GM18511 (cell line): ENCODE results near the gene BANK1.
"Not testable (repeated sequence)": the region's sequence is repeated elsewhere in the genome, so short reads cannot be mapped to it uniquely, and the experiment has no call there.

Experiments
- ATAC-seq: cut with Tn5 transposase; IDR thresholded peaks from one replicate; pipeline ENCODE4 v1.9.1; 2021; ENCODE audit warnings: mild to moderate bottlenecking, moderate library complexity; ENCODE audit not compliant: unreplicated experiment

BANK1 gene

DNA sequence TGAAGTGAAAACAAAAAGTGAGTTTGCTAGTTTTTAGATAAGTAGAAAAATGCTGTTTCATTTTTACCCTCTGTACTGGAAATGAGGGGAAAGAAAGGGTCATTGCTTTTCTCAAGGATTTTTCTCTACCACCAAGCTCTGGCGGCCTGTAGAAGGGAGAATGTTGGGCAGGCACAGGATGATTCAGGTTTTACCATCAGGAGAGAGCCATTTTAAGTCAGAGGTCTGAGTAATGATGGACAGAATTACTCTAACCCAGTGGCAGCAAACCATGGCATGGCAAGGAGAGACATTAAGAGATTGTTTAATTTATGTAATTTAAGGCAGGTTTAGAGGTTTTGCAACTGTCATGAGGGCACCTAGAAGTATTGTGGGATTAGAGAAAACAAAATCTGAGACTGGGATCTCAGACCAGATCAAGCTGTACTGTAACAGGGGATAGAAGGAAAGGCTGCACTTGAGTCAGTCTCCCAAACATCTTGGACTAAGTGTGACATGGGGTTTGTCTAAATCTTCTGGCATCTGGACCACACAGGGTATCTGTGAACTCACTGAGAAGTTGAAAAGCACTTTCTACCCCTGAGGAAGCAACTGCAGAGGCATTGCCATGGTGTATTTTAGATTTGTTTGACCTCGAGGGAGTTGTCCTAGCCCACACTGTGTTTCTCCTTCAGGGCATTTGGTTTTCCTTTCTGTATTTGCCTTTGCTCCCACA is 81.6 kb downstream of the BANK1 start:
- no peak for ATAC-seq

GRCh38 chr4:101885574-101885973 is 95.0 kb downstream of the BANK1 start:
- ATAC-seq = no peak

GRCh38 chr4:101886826-101887225 is 96.3 kb downstream of the BANK1 start:
- no peak for ATAC-seq

DNA sequence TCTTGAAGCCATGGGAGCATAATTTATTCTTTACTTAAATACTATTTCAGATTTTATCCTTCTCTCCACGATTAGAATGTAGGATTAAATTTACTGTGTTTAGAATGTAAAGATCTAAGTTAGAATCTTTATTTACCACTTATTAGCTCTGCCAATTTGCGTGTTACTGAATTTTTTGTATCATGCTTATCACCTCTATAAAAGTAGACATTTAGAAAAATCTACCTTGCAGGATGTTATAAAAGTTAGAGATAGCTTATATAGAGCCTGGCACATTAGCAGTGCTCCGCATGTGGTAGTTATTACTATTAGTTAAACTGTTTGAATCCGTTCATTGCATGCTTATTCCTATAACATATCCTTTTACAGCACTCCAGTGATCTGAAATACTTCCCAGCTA is 97.9 kb downstream of the BANK1 start:
- no peak for ATAC-seq

DNA sequence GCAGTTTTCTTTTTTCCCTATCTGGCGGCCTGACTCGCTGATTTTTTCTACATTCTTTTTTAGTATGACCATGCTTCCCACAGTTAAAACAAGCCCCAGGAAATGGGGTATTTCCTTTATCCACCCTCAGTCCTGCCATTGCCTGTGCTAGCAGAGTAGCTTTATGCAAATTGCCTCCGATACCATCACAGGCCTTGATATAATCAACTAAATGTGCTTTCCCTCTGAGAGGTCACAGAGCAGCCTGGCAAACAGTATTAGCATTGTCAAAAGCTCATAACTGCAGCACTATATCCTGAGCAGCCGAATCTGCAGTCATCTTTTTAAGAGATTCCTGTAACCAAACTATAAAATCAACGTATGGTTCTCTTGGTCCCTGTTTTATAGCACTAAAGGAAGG is 115.0 kb downstream of the BANK1 start:
- not testable (repeated sequence) for ATAC-seq

GRCh38 chr4:101910786-101911373 is 120.3 kb downstream of the BANK1 start:
- ATAC-seq = no peak

DNA sequence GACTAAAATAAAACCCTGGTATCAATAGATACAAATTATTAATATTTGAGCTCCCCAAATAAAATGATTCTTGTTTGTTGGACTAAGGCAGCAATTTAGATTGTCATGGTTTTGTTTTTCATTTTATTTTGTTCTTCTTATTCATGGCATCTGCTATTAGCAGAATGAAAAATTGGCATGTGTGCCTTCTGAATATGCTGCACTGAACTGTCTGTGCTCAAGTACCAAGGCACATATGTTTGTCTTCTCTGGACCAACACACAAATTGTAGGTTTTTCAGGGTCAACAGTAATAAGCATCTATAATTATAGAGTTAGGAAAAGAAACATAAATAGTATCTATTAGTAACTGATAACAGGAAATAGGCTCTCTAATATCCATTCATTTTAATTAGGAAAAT is 121.1 kb downstream of the BANK1 start:
- no peak for ATAC-seq

DNA sequence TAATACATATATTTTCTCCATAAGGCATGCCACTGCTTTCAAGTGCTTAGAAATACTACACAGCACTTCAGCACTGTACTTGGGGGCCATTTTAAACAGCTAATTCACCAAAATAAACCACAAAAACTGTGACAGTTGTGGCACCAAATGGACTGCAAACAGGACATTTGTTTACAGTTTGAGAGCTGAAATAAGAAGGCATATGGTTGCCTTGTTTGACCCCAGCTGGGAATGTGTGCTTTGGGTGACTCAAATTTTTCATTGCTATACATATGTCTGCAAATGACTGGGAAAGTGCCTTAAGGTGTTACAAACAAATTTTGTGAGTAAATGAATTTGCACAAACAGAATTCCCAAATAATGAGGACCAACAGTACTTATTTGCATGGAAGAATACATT is 124.2 kb downstream of the BANK1 start:
- ATAC-seq = no peak

- ATAC-seq = no peak
Observed at GRCh38 chr4:101919373-101919977, 128.9 kb downstream of the BANK1 start.

DNA sequence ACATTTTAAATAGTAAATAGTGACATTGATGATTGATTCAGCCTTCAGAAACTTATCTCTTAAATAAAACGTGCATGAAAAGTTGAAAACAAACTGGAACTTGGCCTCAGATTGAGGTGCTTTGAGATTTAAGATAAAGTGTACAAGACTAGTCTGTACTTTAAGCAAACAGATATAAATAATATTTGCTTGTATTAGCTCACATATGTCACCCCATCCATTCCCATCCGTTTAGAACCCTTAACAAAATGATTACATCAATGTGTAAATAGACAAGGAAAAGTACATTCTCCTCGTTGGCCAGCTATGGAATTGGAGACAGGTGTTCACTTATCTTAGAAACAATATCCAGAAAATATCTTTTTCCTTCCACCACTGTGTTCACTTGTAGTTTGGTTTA is 130.8 kb downstream of the BANK1 start:
- no peak for ATAC-seq

- ATAC-seq = no peak
Observed at GRCh38 chr4:101931619-101932018, 141.1 kb downstream of the BANK1 start.

DNA sequence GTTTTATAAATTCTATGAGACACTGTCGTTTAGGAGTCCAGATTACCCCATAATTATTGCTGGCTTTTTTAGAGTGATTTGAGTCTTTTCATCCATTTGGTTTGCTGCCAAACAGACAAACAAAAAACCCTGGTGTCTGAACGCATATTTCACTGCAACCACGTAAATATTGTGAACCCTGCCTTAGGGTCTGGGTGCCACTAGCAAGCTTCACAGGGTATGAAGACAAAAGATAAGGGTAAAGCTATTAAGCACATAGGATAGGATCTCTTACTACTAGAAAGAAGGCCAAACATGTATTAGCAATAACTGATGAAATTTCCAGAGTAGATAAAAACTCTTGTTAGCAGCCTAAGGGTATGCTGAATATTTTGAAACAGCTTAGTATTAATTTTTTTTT is 143.3 kb downstream of the BANK1 start:
- ATAC-seq = no peak

GRCh38 chr4:101938836-101939235 is 148.3 kb downstream of the BANK1 start:
- ATAC-seq = no peak

GRCh38 chr4:101941816-101942358 is 151.4 kb downstream of the BANK1 start:
- ATAC-seq = no peak

GRCh38 chr4:101942891-101943290 is 152.4 kb downstream of the BANK1 start:
- no peak for ATAC-seq

DNA sequence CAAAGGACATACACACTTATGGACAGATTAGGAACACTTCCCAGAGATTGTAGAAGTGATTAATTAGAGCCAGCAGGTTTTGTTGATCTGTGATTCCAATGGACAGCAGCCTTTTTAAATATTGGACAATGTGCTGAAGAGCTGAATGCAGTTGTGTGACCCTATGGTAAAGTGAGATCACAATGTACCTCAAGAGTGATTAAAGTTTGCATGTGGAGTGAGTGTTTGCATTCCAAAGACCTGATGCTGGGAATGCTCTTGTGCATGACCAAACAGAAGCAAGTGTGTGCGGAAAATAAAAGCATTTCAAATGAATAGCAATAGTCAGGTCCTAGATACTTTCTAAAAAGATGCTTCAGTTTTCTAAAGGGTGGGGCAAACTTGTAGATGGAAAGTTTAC is 154.1 kb downstream of the BANK1 start:
- ATAC-seq = no peak

GRCh38 chr4:101948055-101948454 is 157.5 kb downstream of the BANK1 start:
- ATAC-seq = no peak

DNA sequence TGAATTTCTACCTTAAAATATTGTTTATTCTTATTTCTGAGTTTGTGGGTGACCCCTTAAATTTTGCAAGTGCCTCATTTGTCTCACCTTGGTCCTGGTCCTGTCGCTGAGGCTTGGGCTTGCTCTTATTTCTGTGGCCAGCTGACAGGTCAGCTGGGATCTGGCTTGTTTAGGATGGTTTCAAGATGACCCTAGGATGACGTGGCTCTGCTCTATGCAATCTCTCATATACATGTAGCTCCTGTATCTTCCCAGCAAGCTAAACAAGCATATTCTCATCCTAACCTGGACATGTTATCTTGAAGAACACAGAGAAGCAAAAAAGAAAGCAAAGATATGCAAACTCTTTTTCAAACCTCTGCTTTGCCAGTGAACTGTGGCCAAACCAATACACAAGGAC is 158.4 kb downstream of the BANK1 start:
- no peak for ATAC-seq

DNA sequence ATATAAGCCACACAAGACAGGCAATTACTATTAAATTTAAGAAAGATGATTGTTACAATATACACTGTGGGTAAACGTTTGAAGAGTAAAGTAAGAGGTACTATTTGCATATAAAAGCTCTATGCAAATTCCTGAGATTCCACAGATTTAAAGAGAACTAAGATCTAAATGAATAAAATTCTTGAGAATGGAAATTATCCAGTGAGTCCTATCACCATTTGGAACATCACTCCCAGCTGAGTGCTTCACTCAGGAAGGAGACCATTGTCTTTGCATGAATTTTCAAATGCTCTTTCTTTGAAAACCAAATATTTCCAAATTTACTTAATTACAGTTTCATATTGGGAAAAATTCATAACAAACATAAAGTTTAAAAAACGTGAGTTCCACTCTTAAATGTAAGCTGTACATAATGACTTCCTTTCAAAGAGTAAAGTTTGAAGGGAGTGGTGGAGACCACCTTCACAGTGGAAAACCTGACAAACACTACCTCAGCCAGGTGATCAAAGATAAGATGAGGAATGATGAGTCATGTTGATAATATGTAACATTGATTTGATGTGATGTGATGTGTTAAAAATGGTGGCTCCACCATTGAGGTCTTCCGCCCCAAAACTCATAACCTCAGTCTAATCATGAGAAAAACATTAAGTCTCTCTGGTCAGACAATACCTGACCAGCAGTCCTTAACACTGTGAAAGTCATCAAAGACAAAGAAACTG is 159.9 kb downstream of the BANK1 start:
- ATAC-seq = no peak

- ATAC-seq = no peak
Observed at GRCh38 chr4:101952985-101953384, 162.5 kb downstream of the BANK1 start.

DNA sequence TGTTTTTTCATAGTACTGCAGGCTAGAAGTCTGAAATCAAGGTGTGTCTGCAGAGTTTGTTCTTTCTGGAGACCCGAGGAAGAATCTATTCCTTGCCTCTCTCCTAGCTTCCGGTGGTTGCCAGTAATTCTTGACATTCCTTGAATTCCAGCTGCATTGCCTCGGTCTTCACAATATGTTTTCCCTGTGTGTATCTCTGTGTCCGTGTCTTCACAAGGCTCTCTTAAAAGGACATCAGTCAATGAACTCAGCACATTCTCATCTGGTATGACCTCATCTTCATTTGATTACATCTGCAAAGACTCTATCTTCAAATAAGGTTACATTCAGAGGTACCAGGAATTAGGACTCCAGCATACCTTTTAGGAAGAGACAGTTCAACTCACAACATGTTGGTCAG is 163.4 kb downstream of the BANK1 start:
- ATAC-seq = no peak

DNA sequence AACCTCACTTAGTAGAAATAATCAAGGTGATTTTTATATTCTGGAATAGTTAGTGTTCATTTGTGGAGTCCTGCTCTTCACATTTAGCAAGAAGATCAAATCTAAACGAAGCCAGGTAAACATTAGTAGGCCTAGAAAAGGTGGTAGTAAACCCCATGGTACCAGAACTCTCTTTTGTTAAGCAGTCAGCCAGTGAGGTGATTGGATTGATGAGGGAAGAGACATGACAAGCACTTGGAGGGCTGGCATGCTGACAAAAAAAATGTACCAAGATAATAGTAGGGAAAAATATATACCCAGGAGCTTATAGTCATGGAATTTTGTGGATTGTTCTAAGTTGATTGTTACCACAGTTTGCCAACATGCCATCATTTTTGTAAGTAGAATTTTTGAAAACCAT is 163.8 kb downstream of the BANK1 start:
- ATAC-seq = no peak
